Activated CD8-positive, alpha-beta T cell treated with anti-CD3 and anti-CD28 coated beads for 36 hours (primary cell): ENCODE data around the gene GPBP1. TPM values are rescaled to one million over a fixed set of nuclear protein-coding genes. Genes with fewer than 3 reads are reported as not detected.
A peak's percentile ranks its signal among the peaks of the same experiment; 100 is the strongest.

Experiments
- ATAC-seq: fragments of 200-7000 bp; cut with Tn5 transposase; one replicate; pipeline ENCODE4 v1.10.0; 2021; ENCODE audit warnings: mild to moderate bottlenecking, moderate library complexity
- CTCF ChIA-PET: fragments of 350-600 bp; sonication (Branson Sonifier 250); formaldehyde crosslinking; loops from one replicate; lab custom pipeline; 2021; ENCODE audit warnings: antibody characterized with exemption; lab: Charles Lee
- POLR2A ChIA-PET: fragments of 350-600 bp; sonication (Branson Sonifier 250); formaldehyde crosslinking; loops from one replicate; lab custom pipeline; 2021; ENCODE audit warnings: antibody characterized with exemption; lab: Charles Lee
- DNase-seq: peaks from one replicate; pipeline ENCODE4 v3.0.0-alpha.2; 2020
- H3K27ac Mint-ChIP-seq: one replicate; pipeline ENCODE4 v1.8.0; 2021; ENCODE audit warnings: mild to moderate bottlenecking, mixed read lengths
- H3K27me3 Mint-ChIP-seq: one replicate; pipeline ENCODE4 v1.8.0; 2021; ENCODE audit warnings: mixed read lengths
- H3K36me3 Mint-ChIP-seq: one replicate; pipeline ENCODE4 v1.8.0; 2021; ENCODE audit warnings: low read depth, mixed read lengths
- H3K4me1 Mint-ChIP-seq: one replicate; pipeline ENCODE4 v1.8.0; 2021; ENCODE audit warnings: low read depth, mixed read lengths
- H3K4me3 Mint-ChIP-seq: one replicate; pipeline ENCODE4 v1.8.0; 2021; ENCODE audit warnings: mild to moderate bottlenecking, moderate library complexity, mixed read lengths
- H3K9me3 Mint-ChIP-seq: one replicate; pipeline ENCODE4 v1.8.0; 2021; ENCODE audit warnings: mixed read lengths
- intact Hi-C: fragments of 100-400 bp; cut with micrococcal nuclease; formaldehyde crosslinking; loops from one replicate; pipeline ENCODE4 v1.10.0; 2022
- total RNA-seq, 2 experiments: library from RNA; stranded (reverse); gene quantifications; one replicate each; pipeline ENCODE4 v1.2.3, GENCODE V29; 2021
- TF ChIP-seq, protein P1 (sequence below): fragments of 200-600 bp; IDR thresholded peaks from one replicate; pipeline ENCODE4 v1.8.0; 2022; ENCODE audit warnings: antibody characterized with exemption, mild to moderate bottlenecking

The GPBP1 gene
- total RNA-seq, 2 experiments from 2014 or later, result 87.9 to 88.5 TPM

DNA sequence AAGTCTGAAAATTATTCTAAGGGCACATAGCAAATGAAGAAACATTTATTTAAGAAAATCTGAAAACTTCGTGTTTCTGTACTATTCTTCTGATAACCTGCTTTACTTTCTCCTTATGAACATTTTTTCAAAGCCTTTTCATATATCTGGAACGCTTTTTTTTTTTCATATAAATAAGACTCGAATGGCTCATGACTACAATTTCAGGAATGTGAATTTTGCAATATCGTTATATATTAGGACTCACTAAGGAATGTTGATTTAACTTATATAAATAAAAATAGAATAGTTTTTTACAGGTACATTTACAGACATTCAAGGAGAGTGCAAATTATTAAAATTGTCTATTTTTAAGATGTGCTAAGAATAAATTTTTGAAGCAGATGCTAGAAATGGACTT is 42.9 kb downstream of the GPBP1 start:
- Mint-ChIP-seq H3K27ac (peak overlapping the region; percentile 80), H3K4me3 (no peak overlapping the region), H3K9me3 (no peaks in the 10 kb centered on the region), H3K36me3 (peaks cover 36% of the 10 kb centered on the region), H3K27me3 (no peaks in the 10 kb centered on the region), H3K4me1 (peaks cover 58% of the 10 kb centered on the region)
- no peak for ATAC-seq
- DNase-seq, result no peak
- TF ChIP-seq, protein P1, sequence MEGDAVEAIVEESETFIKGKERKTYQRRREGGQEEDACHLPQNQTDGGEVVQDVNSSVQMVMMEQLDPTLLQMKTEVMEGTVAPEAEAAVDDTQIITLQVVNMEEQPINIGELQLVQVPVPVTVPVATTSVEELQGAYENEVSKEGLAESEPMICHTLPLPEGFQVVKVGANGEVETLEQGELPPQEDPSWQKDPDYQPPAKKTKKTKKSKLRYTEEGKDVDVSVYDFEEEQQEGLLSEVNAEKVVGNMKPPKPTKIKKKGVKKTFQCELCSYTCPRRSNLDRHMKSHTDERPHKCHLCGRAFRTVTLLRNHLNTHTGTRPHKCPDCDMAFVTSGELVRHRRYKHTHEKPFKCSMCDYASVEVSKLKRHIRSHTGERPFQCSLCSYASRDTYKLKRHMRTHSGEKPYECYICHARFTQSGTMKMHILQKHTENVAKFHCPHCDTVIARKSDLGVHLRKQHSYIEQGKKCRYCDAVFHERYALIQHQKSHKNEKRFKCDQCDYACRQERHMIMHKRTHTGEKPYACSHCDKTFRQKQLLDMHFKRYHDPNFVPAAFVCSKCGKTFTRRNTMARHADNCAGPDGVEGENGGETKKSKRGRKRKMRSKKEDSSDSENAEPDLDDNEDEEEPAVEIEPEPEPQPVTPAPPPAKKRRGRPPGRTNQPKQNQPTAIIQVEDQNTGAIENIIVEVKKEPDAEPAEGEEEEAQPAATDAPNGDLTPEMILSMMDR, result no peak
- intact Hi-C loops, result no loop called here
- ChIA-PET POLR2A (interaction anchor here (0.7 to 1.1 kb wide), 2 partner anchors 30 to 43 kb away, joined by 3 to 4 read pairs; partner anchors contain the start of gene GPBP1), CTCF (interaction anchor here (0.6 to 1.5 kb wide), 2 partner anchors 78 to 316 kb away, joined by 3 to 4 read pairs; no protein-coding TSS in a partner anchor)

DNA sequence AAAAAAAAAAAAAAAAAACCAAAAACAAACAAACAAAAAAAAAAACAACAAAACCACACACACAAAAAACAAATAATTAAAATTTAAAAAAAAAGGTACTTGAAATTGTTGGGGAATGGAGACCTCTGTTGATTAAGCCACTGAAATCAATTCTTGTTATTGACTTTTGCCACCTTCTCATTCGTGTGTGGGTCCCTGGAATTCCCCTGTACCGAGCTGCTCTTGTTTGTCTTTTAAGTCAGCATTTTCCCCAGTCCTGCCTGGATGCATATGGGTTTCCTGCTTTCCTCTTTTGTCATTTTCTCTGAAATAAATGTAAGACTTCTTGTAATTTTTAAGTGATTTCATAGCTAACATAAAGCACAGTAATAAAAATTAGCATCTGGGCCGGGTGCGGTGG is 45.5 kb downstream of the GPBP1 start:
- DNase-seq (peak; percentile 29), ATAC-seq (no peak)
- Mint-ChIP-seq H3K4me1 (peaks cover 54% of the 10 kb centered on the region), H3K27ac (peak overlapping the region; percentile 77), H3K36me3 (peaks cover 32% of the 10 kb centered on the region), H3K4me3 (no peak overlapping the region), H3K27me3 (no peaks in the 10 kb centered on the region), H3K9me3 (no peaks in the 10 kb centered on the region)
- intact Hi-C loops, result no loop called here
- ChIA-PET POLR2A (interaction anchor here (1.4 to 1.5 kb wide), 2 partner anchors 28 to 44 kb away, joined by 3 to 4 read pairs; no protein-coding TSS in a partner anchor), CTCF (interaction anchor here (0.6 to 2.5 kb wide), 11 partner anchors 10 to 319 kb away, joined by 3 to 14 read pairs (median 4); partner anchors contain the start of gene GPBP1)
- TF ChIP-seq, protein P1, result no peak

DNA sequence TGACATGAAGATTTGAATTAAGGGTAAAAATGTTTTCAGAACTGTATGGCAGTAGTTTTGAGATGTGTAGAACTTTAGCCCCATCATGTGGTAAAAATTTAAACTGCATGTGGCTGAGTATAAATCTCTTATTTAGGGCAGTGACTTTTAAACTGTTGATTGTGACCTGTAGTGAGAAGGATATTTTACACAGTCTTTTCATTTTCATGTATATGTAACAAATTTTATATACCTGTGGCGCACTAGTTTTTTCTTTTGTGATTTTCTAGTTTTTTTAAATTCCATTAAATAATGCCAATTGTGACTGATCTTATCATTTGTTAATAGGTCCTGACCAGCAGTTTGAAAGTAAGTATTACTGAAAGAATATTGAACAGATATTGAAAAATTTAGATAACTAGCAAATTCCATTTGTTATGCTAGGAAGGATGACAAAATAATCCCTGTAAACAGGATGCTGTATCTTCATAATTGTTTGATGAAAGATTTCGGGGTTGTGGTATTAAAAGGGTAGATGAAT is 47.2 kb downstream of the GPBP1 start:
- Mint-ChIP-seq H3K4me1 (peaks cover 49% of the 10 kb centered on the region), H3K36me3 (peaks cover 24% of the 10 kb centered on the region), H3K27ac (peak overlapping the region; percentile 67), H3K9me3 (no peaks in the 10 kb centered on the region), H3K27me3 (no peaks in the 10 kb centered on the region), H3K4me3 (no peak overlapping the region)
- intact Hi-C loops, result loop anchor here (2.0 kb wide), 2 partner anchors 46 to 320 kb away; partner anchors contain the start of gene GPBP1
- ChIA-PET CTCF (interaction anchor here (1.6 to 2.6 kb wide), 3 partner anchors 19 to 320 kb away, joined by 6 to 13 read pairs (median 10); no protein-coding TSS in a partner anchor), POLR2A (no interaction called here)
- peak; percentile 79 for ATAC-seq
- DNase-seq, result no peak
- TF ChIP-seq, protein P1, result peak; percentile 96

GRCh38 chr5:57225553-57225952 is 51.7 kb downstream of the GPBP1 start:
- TF ChIP-seq, protein P1, result no peak
- no peak for DNase-seq
- H3K27me3 Mint-ChIP-seq, result no peaks in the 10 kb centered on the region
- POLR2A ChIA-PET, result interaction anchor here (1.0 kb wide), 1 partner anchor 16 kb away, joined by 3 read pairs; no protein-coding TSS in a partner anchor
- intact Hi-C loops, result no loop called here
- H3K27ac Mint-ChIP-seq, result no peak overlapping the region
- no peak overlapping the region for H3K4me3 Mint-ChIP-seq
- ATAC-seq, result peak; percentile 63
- H3K4me1 Mint-ChIP-seq, result peaks cover 39% of the 10 kb centered on the region
- H3K36me3 Mint-ChIP-seq, result peaks cover 24% of the 10 kb centered on the region
- H3K9me3 Mint-ChIP-seq, result peaks cover 2% of the 10 kb centered on the region
- CTCF ChIA-PET, result interaction anchor here (1.5 kb wide), 1 partner anchor 325 kb away, joined by 4 read pairs; no protein-coding TSS in a partner anchor

DNA sequence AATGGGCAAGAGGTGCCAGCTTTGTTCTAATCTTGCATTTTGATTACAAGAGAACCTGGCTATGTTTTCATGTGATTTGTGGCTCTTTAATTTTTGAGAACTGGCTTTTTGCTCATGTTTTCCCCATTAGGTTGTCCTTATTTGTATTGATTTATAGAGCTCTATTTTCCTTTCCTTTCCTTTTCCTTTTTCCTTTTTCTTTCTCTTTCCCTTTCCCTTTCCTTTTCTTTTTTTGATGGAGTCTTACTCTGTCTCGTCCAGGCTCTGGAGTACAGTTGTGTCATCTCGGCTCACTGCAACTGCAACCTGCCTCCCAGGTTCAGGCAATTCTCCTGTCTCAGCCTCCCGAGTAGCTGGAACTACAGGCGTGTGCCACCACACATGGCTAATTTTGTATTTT is 55.5 kb downstream of the GPBP1 start:
- Mint-ChIP-seq H3K27me3 (no peaks in the 10 kb centered on the region), H3K9me3 (peaks cover 2% of the 10 kb centered on the region), H3K36me3 (peaks cover 49% of the 10 kb centered on the region), H3K27ac (peak overlapping the region; percentile 34), H3K4me3 (no peak overlapping the region), H3K4me1 (peaks cover 44% of the 10 kb centered on the region)
- ATAC-seq (no peak), DNase-seq (no peak)
- CTCF ChIA-PET, result interaction anchor here (0.6 to 1.1 kb wide), 3 partner anchors 9 to 92 kb away, joined by 3 read pairs; no protein-coding TSS in a partner anchor
- POLR2A ChIA-PET, result interaction anchor here (0.6 to 0.7 kb wide), 2 partner anchors 38 to 771 kb away, joined by 3 read pairs; no protein-coding TSS in a partner anchor
- intact Hi-C loops, result no loop called here
- TF ChIP-seq, protein P1, result no peak
